ENCODE measurements around the gene IFT25.
"Not testable (repeated sequence)": the region's sequence is repeated elsewhere in the genome, so short reads cannot be mapped to it uniquely, and the experiment has no call there.

The IFT25 gene

DNA sequence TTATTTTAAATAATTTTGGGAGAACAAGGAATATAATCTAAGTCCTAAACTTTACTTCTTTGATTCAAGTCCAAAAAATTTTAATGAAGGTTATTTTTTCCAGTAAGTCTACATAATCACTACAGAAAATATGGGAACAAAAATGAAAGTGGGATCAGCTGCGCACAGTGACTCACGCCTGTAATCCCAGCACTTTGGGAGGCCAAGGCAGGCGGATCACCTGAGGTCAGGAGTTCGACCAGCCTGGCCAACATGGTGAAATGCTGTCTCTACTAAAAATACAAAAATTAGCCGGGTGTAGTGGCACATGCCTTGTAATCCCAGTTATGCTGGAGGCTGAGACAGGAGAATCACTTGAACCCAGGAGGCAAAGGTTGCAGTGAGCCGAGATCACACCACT, 61.9 kb downstream of the IFT25 start:
- DNase-seq, result not testable (repeated sequence)

GRCh38 chr1:53881853-53882252, 63.6 kb downstream of the IFT25 start:
- not testable (repeated sequence) for DNase-seq

DNA sequence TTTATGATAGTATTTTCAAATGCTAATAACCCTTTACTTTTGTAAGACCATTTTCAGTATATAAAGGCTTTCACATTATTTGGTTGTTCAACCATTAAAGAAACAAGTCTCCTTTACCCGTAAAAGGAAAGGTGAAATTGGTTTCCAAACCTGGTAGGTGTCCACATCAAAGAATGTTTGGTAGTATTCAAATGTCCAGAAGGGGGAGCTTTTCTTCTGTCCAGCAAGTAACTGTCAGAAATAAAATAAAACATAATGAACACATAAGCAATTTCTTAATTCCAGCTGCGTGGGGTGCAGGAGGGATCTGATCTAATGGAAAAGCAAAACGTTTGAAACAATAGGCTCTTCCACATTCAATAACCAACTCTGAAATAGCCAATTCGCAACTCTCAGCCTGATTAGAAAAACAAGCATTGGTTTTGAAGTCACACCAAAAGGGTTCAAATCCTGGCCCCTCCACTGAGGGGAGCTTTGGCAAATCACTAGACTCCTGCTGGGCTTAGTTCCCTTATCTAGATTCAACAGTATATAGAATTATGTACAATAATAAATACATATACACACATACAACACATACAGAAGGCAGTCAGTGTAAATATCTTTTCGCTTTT, 66.9 kb downstream of the IFT25 start:
- DNase-seq, result peak in 1 of 2 experiments; percentile 53

GRCh38 chr1:53875150-53875549, 70.3 kb downstream of the IFT25 start:
- DNase-seq, result not testable (repeated sequence)

DNA sequence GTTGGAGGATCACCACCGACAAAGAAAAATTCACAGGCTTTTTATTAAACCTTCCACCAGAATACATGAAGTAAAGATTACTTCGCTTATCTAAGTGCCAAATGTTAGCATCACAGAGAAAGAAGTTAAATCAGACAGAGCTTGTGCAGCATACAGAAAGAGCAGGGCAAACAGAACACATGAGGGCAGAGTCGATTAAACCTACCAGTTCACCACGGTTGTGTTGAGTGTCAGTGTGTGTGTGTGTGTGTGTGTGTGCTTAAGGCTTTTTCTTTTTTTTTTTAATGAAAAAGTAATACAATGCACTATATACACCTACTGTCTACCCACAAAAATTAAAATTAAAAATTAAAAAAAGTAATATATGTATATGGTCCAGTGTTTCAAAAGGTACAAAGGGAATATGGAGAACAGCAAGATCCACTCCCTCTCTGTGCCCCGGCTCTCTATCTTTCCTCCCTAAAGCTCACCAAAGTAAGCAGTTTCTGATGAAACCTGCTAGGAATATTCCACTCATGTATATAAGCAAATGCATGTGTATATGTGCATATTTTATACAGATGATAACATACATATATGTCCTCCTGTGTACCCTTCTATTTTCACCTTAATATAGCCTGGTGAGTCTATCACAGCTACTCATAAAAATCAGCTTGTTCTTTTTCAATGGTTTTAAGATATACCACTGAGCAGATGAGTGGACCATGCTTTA, 73.6 kb downstream of the IFT25 start:
- DNase-seq, result no peak
